Kidney (tissue), 14 donors: ENCODE data around the gene ATXN3. TPM values are rescaled to one million over a fixed set of nuclear protein-coding genes. Genes with fewer than 3 reads are reported as not detected.
A peak's percentile ranks its signal among the peaks of the same experiment; 100 is the strongest.
"Not testable (repeated sequence)": the region's sequence is repeated elsewhere in the genome, so short reads cannot be mapped to it uniquely, and the experiment has no call there.

Experiments used
- DNase-seq, 5 donors: peaks; one replicate each; pipeline ENCODE4 v3.0.0-alpha.2; 2013 to 2020
- FAIRE-seq: peaks from 2 replicates; lab custom pipeline; 2012; peaks lifted over from hg19 to GRCh38; lab: Jason Lieb, UNC
- H3K27ac ChIP-seq, 2 donors: one replicate each; pipeline ENCODE4 v1.7.0; 2013; ENCODE audit warnings: low read depth in 2 of 2, low read length in 2 of 2, inconsistent platforms in 1 of 2
- H3K27me3 ChIP-seq: one replicate; pipeline ENCODE4 v1.7.1; 2013; ENCODE audit warnings: low read length, inconsistent platforms; ENCODE audit not compliant: control insufficient read depth, insufficient read depth
- H3K36me3 ChIP-seq, 3 donors: one replicate each; pipeline versions ENCODE4 v1.7.0 to v1.7.1; 2013; ENCODE audit warnings: low read length in 3 of 3, control low read depth in 1 of 3, inconsistent platforms in 1 of 3; ENCODE audit not compliant: insufficient read depth in 3 of 3, control insufficient read depth in 2 of 3
- H3K4me1 ChIP-seq, 3 donors: one replicate each; pipeline versions ENCODE4 v1.7.0 to v1.7.1; 2013; ENCODE audit warnings: low read length in 3 of 3, inconsistent platforms in 1 of 3, low read depth in 1 of 3; ENCODE audit not compliant: control insufficient read depth in 2 of 3, insufficient read depth in 2 of 3
- H3K4me3 ChIP-seq, 3 donors: one replicate each; pipeline versions ENCODE4 v1.7.0 to v1.8.1; 2013; ENCODE audit warnings: low read length in 3 of 3, control low read depth in 1 of 3, inconsistent platforms in 1 of 3
- H3K9ac ChIP-seq, 3 donors: one replicate each; pipeline versions ENCODE4 v1.7.0 to v1.7.1; 2013; ENCODE audit warnings: low read length in 3 of 3, control low read depth in 1 of 3, inconsistent platforms in 1 of 3
- H3K9me3 ChIP-seq, 3 donors: one replicate each; pipeline versions ENCODE4 v1.7.0 to v1.7.1; 2013; ENCODE audit warnings: low read length in 3 of 3, control low read depth in 1 of 3, inconsistent platforms in 1 of 3; ENCODE audit not compliant: control insufficient read depth in 2 of 3, insufficient read depth in 1 of 3
- CTCF ChIP-seq: IDR thresholded peaks from 3 replicates; pipeline ENCODE4 v1.5.1; 2012; ENCODE audit warnings: mild to moderate bottlenecking, moderate library complexity, borderline replicate concordance; ENCODE audit not compliant: insufficient read depth; ENCODE audit errors: extremely low read depth
- intact Hi-C: fragments of 100-400 bp; cut with DNase I; formaldehyde crosslinking; loops from one replicate; pipeline ENCODE4 v1.11.1; 2022
- polyA plus RNA-seq: library from polyadenylated mRNA; stranded (reverse); fragments of 350-450 nt; fragmentation: Illumina TruSeq; extraction: RNeasy Lipid Tissue Mini Kit (QIAGEN cat#74804); gene quantifications from one replicate; pipeline ENCODE4 v1.2.3, GENCODE V29; 2014; ENCODE audit warnings: low read depth, low replicate concordance; ENCODE audit not compliant: insufficient read depth
- total RNA-seq: library from RNA; stranded (reverse); fragmentation: NEBNext Ultra II Directional; extraction: Animal tissue kit (Norgen Biotek cat#: 25700); gene quantifications from one replicate; pipeline ENCODE4 v1.2.1, GENCODE V29; 2021
- donor health status: control.
- donor health status: control.
- donor health status: control.
- donor health status: control.
- donor health status: control.
- donor health status: DM: yes; HTN: yes; CAD: no.
- donor health status: Normal renal cell carcinoma (clear cell type).

The ATXN3 gene
- total and polyA plus RNA-seq, 2 donors from 2014 or later, result 17.2 to 33.6 TPM

GRCh38 chr14:92049781-92050180 is 56.6 kb downstream of the ATXN3 start:
- H3K27me3 ChIP-seq, result no peaks in the 10 kb centered on the region
- TF ChIP-seq CTCF, result no peak
- H3K9me3 ChIP-seq, result peaks cover 0 to 4% (median 0%) of the 10 kb centered on the region in 3 donors
- H3K4me3 ChIP-seq, result no peak overlapping the region
- FAIRE-seq, result no peak
- no peaks in the 10 kb centered on the region for H3K4me1 ChIP-seq
- H3K36me3 ChIP-seq, result peaks cover 0 to 2% (median 0%) of the 10 kb centered on the region in 3 donors
- H3K9ac ChIP-seq, result no peak overlapping the region
- intact Hi-C loops, result no loop called here
- H3K27ac ChIP-seq, result no peak overlapping the region
- DNase-seq, result no peak

GRCh38 chr14:92049221-92049620 is 57.2 kb downstream of the ATXN3 start:
- intact Hi-C loops, H3K9ac ChIP-seq, H3K27me3 ChIP-seq, FAIRE-seq, H3K9me3 ChIP-seq, H3K4me3 ChIP-seq, H3K36me3 ChIP-seq, DNase-seq, H3K27ac ChIP-seq, H3K4me1 ChIP-seq: not testable (repeated sequence)

GRCh38 chr14:92045904-92046303 is 60.5 kb downstream of the ATXN3 start:
- H3K4me3 ChIP-seq, H3K27ac ChIP-seq, H3K27me3 ChIP-seq, H3K9ac ChIP-seq, DNase-seq, intact Hi-C loops, H3K36me3 ChIP-seq, FAIRE-seq, H3K9me3 ChIP-seq, H3K4me1 ChIP-seq: not testable (repeated sequence)

GRCh38 chr14:92041766-92042165 is 64.6 kb downstream of the ATXN3 start:
- peaks cover 2 to 12% (median 9%) of the 10 kb centered on the region in 3 donors for H3K4me1 ChIP-seq
- intact Hi-C loops, H3K9me3 ChIP-seq, FAIRE-seq, H3K36me3 ChIP-seq, H3K27me3 ChIP-seq, H3K27ac ChIP-seq, H3K9ac ChIP-seq, DNase-seq, H3K4me3 ChIP-seq: not testable (repeated sequence)

- TF ChIP-seq CTCF, result no peak
- no peak for DNase-seq
- H3K27ac ChIP-seq, result no peak overlapping the region
- peaks cover 2 to 12% (median 9%) of the 10 kb centered on the region in 3 donors for H3K4me1 ChIP-seq
- no peaks in the 10 kb centered on the region for H3K27me3 ChIP-seq
- no peaks in the 10 kb centered on the region for H3K9me3 ChIP-seq
- no peak overlapping the region for H3K9ac ChIP-seq
- H3K36me3 ChIP-seq, result no peaks in the 10 kb centered on the region
- intact Hi-C loops, result no loop called here
- peak overlapping the region in 1 of 3 donors; percentile 97 for H3K4me3 ChIP-seq
- no peak for FAIRE-seq
Measured at GRCh38 chr14:92041203-92041602, 65.2 kb downstream of the ATXN3 start.
